Stomach (tissue), 4 donors: Measurements from ENCODE around the gene GNAT3.

ENCODE experiments used
- CTCF ChIP-seq, 7 experiments: fragments of 450-650 bp in 4 of 7; fragments of 200-600 bp in 3 of 7; sonication (generic) in 3 of 7; IDR thresholded peaks; one replicate each; pipeline ENCODE4 v1.5.1; 2016 to 2019; ENCODE audit warnings: antibody characterized with exemption in 7 of 7, control low read depth in 2 of 7, mild to moderate bottlenecking in 1 of 7
- EP300 ChIP-seq: sonication (generic); formaldehyde crosslinking; IDR thresholded peaks from one replicate; pipeline ENCODE4 v1.6.1; 2017; ENCODE audit warnings: antibody characterized with exemption
- POLR2AphosphoS5 ChIP-seq, 3 donors: sonication (generic); formaldehyde crosslinking; IDR thresholded peaks; one replicate each; pipeline ENCODE4 v1.6.1; 2016; ENCODE audit warnings: antibody characterized with exemption in 3 of 3

DNA sequence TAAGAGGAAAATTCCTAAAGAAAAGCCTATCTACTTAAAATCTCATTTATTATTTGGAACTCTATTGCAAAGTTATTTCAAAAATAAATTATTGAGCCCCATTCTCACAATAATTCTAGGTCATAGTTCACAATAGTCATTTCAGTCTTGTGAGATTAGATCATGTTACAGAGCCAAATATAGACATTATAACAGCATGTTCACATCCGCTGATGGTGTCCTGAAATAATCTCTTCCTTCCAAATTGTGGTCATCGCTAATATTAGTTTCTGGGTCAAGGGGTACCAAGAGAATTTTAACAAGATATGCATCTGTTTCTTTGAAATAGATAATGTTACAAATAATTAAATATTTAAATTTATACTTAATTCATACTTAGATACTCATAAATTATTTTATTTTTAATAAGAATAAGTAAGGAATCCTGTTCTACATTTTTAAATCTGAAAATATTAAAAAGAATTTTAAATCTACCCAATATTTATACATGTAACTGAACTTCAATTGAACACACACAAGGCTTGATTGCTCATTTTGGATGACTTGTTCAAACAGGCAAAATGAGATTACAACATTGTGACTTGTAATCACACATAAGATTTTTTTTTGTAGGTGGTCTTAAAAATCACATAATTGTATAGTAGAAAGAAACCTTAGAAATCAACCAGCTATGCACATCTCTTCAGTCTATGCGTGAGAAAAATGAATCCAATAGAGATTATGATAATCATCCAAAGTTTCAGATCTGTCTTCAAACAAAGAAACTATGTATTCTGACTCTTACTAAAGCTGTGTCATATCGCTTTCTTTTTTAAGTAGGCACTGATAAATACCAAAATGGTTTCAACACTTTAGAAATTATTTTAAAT lies 13.1 kb downstream of the GNAT3 start:
- no peak for TF ChIP-seq EP300
- TF ChIP-seq CTCF (IDR thresholded peaks at IDR 0.05) = no peak
- TF ChIP-seq POLR2AphosphoS5 (IDR thresholded peaks at IDR 0.05) = no peak
